NCI-H446 treated with DMSO at 0.1 percent for 48 hours (cell line): ENCODE results near the gene MSLN.
"Not testable (repeated sequence)": the region's sequence is repeated elsewhere in the genome, so short reads cannot be mapped to it uniquely, and the experiment has no call there.

Source experiments
- DNase-seq: peaks from one replicate; lab custom pipeline; 2025; lab: John Stamatoyannopoulos, UW

Gene MSLN

GRCh38 chr16:760065-760464 lies 469 bp upstream of the MSLN start:
- no peak for DNase-seq

GRCh38 chr16:761625-762513 lies 1.3 kb downstream of the MSLN start:
- no peak for DNase-seq

GRCh38 chr16:762595-763268 lies 2.2 kb downstream of the MSLN start:
- no peak for DNase-seq

- DNase-seq: no peak
These were observed 3.0 kb downstream of the MSLN start for GRCh38 chr16:763369-764183.

DNA sequence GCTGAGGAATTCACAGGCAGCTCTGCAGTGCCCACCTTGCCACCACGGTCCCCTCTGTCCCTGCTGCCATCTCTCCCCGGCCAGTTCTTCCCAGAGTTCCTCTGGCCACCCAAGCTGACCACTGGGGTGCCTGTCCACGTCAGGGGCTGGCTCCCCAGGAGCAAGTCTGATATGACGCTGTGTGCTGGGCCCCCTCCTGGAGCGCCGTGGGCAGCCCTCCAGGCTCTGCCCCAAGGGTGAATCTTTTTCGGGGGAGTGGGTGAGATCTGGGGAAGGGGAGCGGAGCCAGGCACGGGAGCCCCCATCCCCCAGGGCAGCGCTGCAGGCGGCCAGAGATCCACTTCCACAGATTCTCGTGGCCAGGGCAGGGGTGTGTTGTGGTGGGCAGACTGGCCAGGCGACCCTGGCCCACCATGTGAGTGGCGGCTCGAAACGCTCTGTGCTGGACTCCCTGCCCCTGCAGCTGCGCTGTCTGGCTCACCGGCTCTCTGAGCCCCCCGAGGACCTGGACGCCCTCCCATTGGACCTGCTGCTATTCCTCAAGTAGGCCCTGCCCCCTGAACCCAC lies 3.7 kb downstream of the MSLN start:
- no peak for DNase-seq

- DNase-seq: no peak
These were observed 4.4 kb downstream of the MSLN start for GRCh38 chr16:764848-765487.

GRCh38 chr16:765488-765865 lies 4.9 kb downstream of the MSLN start:
- no peak for DNase-seq

GRCh38 chr16:766008-766819 lies 5.7 kb downstream of the MSLN start:
- no peak for DNase-seq

GRCh38 chr16:766820-767640 lies 6.5 kb downstream of the MSLN start:
- no peak for DNase-seq

GRCh38 chr16:767743-768235 lies 7.3 kb downstream of the MSLN start:
- no peak for DNase-seq

GRCh38 chr16:768428-768827 lies 7.9 kb downstream of the MSLN start:
- DNase-seq: no peak

DNA sequence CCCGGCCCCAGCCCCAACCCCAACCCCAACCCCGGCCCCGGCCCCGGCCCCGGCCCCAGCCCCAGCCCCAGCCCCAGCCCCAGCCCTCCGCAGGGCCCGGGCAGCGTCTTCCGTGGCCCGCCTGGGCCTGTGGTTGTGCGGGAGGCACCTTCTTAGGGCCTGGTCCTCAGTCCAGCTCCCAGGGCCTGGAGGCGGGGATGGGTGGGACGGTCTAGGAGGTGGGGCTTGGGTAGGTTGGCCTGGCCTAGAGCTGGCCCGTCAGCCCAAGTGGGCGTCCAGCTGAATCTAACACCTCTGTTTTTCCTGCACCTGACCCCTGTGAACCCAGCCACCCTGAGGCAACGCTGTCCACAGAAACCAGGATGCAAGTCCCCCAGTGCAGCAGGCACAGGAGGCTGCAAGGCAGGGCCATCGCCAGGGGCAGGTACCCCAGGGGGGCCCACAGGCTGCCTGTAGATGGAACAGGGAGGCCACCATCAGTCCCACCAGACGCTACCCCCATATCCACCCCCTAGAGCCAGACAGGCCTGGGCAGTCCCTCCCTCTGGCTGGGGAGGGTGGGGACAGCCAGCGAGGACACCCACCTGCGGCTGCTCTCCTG lies 8.8 kb downstream of the MSLN start:
- no peak for DNase-seq

GRCh38 chr16:769934-770333 lies 9.4 kb downstream of the MSLN start:
- no peak for DNase-seq

GRCh38 chr16:770411-770810 lies 9.9 kb downstream of the MSLN start:
- no peak for DNase-seq

GRCh38 chr16:772959-773358 lies 12.4 kb downstream of the MSLN start:
- DNase-seq: no peak

DNA sequence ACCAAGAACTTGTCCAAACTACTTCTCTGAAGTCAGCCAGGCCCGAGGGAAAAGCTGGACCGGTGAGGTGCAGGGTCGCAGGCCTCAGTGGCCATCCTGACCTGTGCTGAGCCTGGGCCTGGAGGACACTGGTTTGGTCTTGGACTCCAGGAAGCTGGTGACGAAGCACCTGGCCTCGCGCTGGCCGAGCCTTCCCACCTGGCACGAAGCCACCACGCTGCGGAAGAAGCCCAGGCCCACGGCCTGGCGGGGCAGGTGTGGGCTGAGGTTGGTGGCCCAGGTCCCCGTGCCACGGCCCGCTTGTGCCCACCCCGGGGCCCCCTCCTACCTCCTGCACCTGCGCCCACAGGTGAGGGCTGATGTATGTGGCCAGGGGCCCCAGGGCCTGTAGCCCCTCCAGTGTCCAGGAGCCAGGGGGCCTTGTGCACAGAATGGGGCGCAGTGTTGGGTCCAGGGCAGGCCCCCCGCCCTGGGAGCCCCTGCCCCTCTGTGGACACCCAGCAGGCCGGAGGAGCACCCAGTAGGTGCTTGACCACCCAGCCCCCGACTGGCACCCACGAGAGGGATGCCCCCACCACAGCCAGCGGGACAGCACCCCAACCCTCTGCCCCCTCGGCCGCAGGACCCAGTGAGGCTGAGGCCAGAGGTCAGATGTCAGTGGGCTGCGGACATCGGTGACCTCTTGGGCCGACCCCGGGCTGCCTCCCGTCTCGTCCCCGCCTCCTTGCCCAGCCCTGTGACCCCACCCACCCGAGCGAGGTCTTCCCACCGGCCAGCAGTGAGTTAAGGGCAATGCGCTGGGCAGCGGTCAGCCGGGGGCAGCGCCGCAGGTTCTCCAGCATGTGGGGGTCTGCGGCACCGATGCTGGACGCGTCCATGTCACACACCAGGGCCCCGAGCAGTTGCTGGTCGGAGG lies 13.8 kb downstream of the MSLN start:
- DNase-seq: no peak

DNA sequence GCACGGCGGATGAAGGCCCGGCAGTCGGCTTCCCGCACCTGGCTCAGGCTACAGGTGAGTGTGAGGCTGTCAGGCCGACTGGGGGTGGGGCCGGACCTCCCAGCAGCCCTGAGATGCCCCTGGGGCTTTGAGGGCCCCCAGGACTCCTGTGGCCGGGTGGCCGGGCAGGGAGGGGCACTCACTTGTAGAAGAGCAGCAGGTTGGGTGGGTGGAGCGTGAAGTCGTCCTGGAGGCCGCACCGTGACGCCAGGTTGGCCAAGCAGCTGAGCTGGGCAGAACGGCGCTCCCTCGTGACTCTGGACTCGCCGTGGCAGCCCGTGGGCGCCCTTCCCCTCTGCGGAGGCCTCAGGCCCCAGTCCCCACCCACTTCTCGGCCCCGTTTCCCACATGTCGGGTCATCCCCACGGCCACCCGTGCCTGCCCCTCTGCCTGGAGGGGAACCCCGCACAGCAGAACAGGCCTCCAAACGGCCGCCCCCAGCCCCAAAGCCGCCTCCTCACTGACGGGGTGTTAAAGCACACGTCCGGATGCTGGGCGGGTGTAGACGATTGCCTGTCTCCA lies 14.8 kb downstream of the MSLN start:
- no peak for DNase-seq

- DNase-seq: not testable (repeated sequence)
These were observed 15.8 kb downstream of the MSLN start for GRCh38 chr16:776298-776697.
